Measurements from ENCODE around the gene FNDC3B.

FNDC3B gene

DNA sequence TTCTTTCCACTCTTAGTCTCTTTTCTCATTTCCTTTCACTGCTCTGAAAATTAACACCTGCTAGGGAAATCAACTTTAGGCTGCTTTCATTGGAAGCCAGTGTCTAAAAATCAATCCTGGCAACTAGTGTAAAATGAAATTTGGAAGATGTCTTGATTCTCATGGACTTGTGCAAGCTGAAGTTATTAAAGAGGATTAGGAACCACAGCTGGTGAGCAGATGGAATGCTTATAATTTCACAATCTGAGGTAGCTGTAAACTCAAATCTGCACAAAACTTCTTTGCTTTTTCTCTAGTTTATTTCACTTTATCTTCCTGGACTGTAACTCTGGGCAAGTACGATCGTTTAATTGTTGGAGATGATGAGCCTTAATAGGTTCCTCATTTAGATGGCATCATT is 233.3 kb downstream of the FNDC3B start:
- DNase-seq = no peak

DNA sequence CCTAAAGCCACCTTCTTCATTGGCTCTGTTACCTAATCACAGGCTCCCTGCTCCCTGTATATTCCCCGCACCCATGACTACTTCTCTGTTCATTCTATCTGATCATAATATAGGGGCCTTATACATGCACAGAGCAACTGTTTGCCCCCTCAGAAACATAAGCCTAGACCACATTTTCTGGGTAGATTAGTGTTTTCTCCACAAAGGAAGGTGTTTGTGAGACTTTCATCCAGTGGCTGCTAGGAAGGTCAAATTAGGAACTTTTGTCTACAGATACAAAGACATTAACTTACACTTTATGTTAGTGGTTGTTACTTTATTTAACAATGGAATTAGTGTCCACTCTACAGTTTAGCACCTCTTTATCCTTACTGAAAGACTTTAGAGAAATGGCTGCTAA is 234.0 kb downstream of the FNDC3B start:
- no peak for DNase-seq

DNA sequence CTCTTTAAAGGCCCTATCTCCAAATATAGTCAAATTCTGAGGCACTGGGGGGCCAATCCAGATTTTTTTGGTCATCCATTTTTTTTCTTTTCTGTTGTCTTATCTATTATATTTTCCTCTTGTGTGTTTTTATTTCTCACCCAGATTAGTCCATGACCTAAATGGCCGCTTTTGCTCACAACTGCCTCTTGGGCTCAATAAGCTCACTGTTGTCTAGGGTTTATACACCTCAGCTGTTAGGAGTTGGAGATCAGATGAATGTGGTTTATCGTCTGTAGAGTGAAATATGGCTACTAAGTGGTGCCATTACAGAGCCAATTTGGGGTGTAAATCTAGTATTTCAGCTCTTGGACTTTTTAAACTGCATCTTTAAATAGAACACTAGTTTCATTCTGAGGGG is 235.5 kb downstream of the FNDC3B start:
- DNase-seq = no peak

DNA sequence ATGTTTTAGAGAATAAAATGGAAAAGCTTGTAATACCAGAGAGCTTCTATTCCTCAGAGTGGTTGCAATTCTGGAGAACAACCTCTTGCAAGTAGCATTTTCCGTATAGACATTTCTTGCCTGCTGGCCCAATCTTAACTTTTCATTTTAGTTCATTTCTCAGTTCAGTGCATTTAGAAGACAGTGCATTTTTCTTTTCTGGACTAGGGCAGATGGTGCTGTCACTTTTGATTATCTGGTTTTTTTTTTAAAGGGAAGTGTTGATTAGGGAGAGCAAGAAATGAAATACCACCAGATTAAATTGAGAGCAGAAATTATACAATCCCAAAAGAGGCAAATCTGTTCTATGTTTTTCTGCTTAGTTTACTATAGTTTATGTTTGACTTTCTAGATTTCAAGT is 236.2 kb downstream of the FNDC3B start:
- DNase-seq = no peak

DNA sequence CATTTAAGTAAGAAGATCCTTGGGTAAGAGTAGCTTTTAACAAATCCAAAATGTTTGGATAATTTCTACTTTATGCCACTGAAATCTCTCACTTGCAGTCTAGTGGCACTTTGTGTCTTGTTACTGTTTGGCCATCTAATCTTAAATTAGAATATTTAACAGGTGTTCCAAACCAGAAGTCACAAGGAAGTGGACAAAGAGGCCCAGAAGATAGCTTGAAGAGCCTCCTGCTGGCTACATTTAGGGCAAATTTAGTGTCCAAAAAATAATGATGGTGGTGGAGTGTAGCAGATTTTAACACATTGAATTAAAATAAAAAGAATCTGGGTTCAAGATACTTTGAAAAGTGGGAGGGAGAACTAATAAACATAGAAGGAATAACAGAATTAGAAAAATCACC is 236.7 kb downstream of the FNDC3B start:
- DNase-seq = no peak

DNA sequence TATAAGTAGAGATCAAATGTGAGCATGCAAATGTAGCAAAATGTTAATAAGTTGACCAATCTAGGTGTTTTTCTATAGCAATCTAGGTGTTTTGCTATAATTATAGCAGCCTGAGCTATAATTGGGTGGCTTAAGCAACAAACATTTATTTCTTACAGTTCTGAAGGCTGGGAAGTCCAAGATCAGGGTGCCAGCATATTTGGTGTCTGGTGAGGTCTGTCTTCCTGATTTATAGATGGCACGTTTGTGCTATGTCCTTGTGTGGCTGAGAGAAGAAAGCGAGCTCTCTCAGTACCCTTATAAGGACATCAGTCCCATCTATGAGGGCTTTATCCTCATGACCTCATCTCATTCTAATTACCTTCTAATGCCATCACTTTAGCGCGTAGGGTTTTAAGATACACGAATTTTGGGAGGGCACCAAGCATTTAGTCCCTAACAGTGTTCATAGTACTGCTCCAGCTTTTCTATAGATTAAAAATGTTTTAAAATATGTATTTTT is 237.8 kb downstream of the FNDC3B start:
- no peak for DNase-seq

DNA sequence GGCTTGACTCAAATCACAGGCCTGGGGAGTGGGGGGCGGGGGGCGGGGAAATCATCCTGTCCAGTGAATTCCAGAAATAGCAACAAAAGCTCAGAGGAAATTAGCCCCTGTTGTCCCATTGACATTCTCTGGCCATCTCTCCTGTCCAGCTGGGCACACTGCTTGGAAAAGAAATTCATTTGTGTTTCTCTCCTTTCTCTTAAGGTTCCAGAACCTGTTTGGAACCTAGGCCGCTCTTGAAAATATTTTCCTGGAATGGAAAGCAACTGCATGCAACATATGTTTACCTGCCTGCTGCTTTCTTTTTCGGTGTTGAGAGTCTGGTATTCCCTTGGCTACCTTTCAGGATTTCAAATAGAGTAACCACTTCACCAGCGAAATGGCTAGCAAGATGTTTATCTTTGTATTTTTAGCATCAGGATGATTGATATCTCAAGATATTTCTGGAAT is 239.8 kb downstream of the FNDC3B start:
- DNase-seq = no peak

DNA sequence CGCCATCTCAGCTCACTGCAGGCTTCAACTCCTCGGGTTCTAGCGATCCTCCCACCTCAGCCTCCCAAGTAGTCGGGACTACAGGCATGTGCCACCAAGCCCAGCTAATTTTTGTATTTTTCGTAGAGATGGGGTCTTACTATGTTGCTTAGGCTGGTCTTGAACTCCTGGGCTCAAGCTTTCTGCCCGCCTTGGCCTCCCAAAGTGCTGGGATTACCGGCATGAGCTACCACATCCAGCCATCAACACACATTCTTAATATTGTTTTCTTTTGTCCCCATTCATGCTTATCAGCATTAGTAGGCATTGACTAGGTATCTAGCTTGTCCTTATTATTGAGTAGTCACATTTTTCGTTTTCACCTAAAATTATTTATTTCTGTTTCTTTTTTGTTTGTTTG is 240.6 kb downstream of the FNDC3B start:
- no peak for DNase-seq

DNA sequence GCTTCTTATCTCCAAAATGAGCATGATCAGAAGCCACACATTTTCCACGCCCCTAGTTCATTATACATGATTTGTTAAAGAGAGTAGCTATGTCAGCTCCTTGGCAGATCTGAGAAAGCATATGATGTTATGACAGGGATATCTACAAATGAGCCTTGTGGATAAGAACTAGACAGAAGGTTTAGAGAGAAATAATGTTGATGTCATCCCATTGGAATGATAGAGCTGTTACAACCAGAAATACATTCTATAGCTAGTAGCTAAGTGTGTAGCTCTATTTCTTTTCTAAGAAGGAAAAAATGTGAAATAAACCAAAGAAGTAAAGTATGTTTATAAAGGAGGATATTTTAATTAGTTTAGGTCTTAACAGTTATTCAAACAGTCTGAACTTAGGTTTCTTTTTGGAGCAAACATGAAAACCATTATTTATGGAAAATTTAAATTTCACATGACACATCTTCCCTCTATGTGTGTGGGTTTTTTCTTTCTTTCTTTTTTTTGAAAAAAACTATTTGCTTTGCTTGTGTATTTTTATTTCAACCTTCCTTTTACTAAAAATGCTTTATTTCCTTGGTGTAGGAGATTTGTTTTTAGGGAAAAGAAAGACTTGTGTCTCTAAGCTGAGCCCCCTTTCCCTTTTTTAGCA is 241.2 kb downstream of the FNDC3B start:
- no peak for DNase-seq

DNA sequence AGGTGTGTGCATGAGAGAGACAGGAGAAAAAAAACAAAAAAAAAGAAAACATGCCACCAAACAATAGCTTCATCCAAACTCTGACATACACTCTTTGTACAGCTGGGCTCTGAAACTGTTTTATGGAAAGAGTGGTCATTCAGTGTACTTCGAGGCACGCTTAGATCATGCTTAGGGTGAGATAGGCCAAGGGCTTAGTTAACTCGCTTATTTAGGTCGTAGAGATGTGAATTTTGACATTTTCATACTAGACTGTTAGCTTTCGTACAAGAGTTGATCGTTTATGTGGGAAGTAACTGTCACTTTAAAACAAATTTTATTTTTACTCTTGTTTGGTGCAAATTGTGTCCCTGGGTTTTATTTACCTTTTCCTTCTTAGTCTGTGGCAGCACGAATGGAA is 242.5 kb downstream of the FNDC3B start:
- DNase-seq = no peak

DNA sequence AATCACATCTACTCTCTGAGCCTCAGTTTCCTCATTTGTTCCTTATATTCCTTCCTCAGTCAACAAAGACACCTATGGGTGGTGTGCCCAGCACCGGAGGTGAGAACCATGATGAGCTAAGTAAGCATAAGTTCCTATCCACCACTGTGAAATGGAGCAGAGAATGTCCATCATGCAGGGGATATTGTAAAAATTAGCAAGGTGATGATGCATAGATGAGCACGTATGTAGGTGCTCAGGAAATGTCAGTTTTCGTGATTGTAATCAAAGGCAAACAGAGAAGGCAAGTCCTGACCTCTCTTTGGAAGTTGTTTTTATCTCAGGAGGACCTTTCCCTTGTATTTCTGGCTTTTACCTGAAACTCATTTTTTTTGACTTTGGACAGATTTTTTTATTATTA is 243.5 kb downstream of the FNDC3B start:
- DNase-seq = no peak

DNA sequence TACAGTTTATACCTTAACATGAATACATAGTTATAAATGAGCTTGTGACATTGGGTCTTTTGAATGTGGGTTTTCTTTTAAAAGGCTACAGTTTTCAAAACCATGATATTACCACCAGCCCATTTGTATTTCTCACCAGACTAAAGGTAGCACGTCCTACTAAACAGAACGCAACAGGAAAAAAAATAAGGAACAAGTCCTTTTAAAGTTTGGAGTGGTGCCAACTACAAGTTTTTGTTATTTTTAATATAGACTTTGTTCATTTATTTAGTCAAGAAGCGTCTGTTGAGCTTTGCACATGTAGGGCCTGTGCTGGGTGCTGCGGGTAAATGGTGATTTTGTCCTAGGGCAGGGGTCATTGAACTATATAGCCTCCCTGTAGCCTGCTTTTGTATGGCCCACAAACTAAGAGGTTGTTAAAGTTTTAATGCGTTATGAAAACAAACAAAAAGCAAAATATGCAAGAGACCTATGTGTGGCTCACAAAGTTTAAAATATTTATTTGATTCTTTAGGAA is 244.5 kb downstream of the FNDC3B start:
- no peak for DNase-seq

DNA sequence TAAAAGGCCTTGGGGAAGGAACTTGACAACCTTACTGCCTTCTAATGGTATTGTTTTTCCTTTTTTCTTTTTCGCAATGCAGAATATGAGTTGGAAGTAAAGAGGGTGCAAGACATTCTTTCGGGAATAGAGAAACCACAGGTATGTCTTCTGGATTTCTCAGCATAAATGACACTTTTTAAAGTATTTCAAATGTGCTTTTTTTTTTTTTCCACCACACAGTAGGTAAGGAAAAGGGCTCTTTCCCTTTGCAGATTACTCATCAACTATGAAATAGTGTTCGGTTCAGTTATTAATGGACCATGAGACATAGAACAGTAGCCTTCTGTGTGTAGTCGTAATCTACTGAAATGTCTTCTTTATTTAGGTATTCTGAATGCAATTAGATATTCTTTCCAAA is 246.5 kb downstream of the FNDC3B start:
- no peak for DNase-seq

DNA sequence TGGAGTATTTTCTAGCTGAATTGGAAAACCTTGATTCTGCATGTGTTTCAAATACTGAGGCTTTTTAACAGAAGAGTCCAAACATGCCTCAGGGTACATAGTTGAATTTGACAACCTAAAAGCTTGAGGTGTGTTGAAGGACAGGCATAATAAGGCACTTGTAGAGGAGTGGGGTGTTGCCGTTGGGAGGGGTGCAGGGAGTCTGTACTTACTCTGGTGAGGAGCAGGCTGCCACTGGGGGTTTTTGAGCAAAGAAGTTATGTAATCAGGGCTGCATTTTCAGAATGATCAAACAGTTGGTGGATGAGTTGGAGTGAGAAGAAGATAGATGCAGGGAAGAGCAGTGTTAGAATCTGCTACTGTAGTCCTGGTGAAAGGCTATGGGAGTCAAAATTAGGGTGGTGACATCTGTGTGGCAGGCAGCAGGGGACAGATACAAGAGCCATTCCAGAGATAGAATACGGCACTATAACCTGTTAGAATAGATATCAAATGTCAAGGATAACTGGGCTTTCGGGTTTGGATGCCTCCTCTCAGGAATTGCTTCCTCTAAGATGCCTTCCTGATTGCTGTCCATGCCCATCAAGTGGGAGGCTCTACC is 247.3 kb downstream of the FNDC3B start:
- no peak for DNase-seq

DNA sequence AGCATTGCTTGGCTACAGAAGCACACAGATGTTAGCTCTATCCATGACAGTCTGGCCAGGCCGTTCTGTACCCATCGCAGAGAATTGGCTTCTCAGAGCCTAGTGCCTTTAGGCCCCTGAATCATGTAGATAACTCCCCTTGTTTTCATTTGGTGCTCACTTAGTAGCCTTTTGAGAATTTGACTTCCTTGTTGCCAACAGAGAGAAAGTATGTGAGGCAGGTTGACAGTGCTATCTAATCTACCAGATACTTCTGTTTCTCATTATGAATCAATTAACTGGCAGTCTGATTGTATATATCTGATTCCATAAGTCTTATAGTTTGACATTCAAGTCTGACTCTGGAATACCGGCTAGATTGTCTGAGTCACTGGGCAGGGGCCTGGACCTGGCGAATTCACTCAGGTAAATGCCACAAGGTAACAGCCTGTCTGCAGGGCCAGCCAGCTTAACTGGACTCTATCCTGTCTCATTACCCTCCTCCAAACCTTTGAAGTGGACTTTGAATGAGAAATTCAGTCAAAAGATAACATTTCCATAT is 248.6 kb downstream of the FNDC3B start:
- DNase-seq = no peak

DNA sequence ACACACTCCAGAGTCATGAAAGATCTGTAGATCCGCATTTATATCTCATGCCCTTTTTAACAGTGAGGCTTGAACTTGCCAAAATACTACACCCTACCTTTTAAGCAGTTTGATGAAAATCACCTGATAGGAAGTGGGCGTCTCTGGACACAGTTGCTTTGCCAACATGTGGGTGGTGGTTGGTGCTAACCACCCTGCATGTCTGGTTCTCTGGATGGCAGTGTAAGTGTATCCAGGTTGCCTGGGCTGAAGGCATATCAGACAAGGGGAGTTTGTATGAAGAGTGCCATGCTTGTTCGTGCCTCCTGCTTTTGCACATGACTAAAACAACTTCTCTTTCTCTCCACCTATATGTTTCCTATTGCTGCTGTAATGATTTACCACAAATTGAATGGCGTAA is 249.3 kb downstream of the FNDC3B start:
- no peak for DNase-seq

DNA sequence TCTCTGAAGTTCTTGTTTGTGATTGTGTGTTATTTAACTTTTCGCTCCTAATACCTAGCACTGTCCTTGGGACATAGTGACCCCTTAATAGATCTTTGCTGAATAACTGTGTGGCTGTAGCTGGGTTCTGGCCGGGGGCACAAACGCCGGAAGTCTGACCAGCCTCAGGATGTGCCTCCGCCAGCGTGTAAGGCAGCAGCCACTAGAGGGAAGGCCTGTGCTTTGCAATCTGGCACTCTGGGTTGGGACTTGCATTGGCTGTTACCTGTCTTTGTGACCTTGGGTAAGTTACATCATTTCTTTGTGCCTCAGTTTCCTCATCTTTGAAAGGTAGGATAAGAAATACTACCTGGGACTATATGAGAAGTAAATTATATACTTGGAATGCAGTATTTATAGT is 250.2 kb downstream of the FNDC3B start:
- DNase-seq = no peak

DNA sequence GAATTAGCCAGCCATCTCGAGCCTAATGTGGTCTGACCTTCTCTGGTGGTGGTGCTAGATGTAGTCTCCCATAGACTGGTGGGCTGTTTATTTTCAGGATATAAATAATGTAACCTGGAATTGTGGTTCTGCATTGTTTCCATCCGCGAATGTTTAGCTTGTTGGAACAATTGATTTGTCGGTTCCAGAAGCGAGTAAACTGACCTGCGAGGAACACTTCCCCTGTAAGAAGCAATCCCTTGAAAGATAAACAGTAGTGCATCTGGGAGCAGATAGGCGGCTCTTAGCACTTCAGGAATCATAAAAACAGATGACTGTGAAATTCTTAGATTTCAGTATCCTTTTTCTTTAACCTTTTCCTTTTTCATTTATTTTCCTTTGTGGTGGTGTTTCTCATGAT is 251.1 kb downstream of the FNDC3B start:
- DNase-seq = no peak

DNA sequence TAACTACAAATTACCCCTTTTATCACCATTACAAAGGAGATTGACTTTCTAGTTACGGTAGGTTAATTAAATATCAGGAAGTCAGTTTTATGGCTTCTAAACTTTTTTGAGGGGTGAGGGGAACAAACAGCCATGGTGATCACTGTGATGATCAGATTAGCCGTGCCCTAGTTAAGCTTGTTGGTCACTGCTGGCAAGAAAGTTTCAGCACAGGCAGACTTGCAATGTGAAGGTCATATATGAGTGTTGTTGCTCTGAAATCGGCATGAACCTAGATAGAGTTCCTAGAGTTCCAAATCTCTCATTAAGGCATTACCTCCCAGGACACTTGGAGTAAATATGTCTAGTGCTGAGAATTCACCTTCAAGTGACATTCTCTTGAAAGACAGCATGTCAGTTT is 252.3 kb downstream of the FNDC3B start:
- DNase-seq = no peak

DNA sequence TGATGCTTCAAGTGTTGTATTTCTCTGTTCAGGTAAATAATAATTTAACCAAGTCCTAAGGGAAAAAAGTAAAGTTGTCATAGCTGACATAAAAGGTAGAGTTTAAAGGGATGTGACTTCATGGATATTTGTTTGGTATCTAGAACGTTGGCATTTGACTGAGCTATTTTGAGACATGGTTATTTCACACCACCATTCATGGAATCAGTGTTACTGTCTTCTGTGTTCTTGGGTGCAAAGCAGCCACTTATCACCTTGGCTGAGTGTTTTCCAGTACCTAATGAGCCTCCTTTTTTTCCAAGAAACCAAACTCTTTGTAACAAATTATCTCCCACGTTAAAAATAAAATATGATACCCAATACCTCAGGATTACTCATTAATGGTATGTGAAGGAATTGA is 253.0 kb downstream of the FNDC3B start:
- no peak for DNase-seq

DNA sequence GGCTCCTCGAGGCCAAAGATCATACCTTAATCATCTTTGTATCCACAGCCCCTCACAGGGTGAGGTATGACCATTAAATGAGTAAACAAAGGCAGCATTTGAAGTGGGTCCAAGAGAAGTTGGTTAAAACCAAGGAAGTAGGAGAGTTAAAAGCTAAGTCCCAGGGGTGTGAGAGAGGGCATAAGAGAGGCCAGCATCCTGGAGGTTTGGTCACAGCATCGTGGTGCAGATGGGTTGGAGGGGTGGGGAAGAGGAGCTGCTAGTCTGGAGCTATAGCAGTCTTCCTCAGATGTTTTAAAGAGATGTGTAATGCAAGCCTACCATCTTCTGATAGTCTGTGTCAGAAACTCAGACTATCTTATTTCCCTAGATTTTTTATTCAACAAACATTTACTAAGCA is 253.7 kb downstream of the FNDC3B start:
- DNase-seq = no peak

DNA sequence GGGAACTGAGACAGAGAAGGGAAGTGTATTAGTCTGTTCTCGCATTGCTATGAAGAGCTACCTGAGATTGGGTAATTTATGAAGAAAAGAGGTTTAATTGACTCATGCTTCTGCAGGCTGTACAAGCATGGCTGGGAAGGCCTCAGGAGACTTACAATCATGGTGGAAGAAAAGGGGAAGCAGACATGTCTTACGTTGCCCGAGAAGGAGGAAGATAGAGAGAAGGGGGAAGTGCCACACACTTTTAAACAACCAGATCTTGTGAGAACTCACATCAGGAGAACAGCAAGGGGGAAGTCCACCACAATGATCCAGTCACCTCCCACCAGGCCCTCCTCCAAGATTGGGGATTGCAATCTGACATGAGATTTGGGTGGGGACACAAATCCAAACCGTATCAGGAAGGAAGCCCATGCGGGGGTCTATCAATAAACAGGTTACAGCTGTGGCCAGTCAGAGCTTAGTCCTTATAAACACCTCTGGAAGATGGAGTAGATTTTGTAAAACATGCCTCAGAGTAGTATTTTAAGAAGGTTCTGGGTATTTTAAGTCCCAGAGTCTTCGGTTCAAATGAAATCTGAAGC is 254.9 kb downstream of the FNDC3B start:
- DNase-seq = peak; percentile 69

DNA sequence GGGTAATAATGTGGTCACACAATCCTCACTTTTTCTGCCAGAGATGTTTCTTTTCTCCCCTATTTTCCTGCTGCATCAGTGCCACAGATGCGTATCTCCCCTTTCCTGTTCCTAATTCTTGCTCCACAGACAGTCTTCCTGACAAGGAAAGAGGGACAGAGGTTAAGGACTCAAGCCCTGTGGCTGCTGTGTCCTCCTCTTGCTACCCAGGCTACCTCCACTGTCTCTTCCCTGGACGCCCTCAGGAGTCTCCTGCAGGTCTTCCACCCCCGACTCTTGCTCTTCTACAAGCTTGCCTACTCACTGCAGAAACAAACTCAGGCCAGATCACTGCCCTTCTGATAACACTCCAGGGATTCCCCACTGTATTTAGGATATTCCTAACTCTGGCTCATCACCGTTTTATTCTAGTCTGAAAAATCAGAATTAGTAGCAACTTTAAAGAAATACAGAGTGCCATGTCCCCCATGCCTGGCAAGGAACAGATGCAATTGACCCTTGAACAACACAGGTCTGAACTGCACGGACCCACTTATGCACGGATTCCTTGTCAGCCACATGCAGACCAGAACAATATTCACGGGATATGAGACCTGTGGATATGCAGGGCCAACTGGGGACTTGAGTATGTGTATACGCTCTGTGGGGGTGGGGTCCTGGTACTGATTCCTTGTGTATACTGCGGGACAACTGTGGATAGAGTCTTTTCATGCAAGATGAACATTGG is 257.0 kb downstream of the FNDC3B start:
- DNase-seq = no peak

DNA sequence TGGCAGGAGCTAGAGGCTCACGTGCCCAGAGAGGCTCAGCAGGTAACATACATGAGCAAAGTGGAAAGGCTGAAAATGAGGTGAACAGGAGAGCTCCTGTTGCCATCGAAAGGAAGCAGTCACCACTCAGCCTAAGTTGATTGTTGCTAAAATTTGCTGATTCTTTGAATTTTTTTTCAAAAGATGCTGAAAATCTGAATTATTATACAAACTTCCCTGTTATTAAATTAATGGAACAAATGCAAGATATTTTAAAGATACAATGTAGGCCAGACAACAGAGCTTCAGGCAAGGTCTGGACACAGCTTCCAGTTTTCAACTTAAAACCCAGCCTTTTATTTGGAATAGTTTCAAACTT is 257.6 kb downstream of the FNDC3B start:
- no peak for DNase-seq
